ENCODE data around the gene RPL35. TPM values are rescaled to one million over a fixed set of nuclear protein-coding genes. Genes with fewer than 3 reads are reported as not detected.

Gene RPL35
- total RNA-seq, 1 donor from 2014 or later = 3,391 TPM

- no peak for TF ChIP-seq CTCF (IDR thresholded peaks at IDR 0.05; ENCODE audit: insufficient read depth, low read length, severe bottlenecking)
- Histone ChIP-seq H3K4me3 (ENCODE audit: low read depth, low read length) (peak overlapping the region; percentile 97), H3K36me3 (ENCODE audit: control insufficient read depth, insufficient read depth, low read length) (peaks cover 22% of the 10 kb centered on the region), H3K27me3 (ENCODE audit: control insufficient read depth, insufficient read depth, low read length) (no peaks in the 10 kb centered on the region)
- DNase-seq (ENCODE audit: low read depth) (no peak), FAIRE-seq (no peak)
These were observed 8.3 kb upstream of the RPL35 start for GRCh38 chr9:124869986-124870560.

- FAIRE-seq (no peak), DNase-seq (ENCODE audit: low read depth) (no peak)
- Histone ChIP-seq H3K27me3 (ENCODE audit: control insufficient read depth, insufficient read depth, low read length) (no peaks in the 10 kb centered on the region), H3K36me3 (ENCODE audit: control insufficient read depth, insufficient read depth, low read length) (peaks cover 19% of the 10 kb centered on the region), H3K4me3 (ENCODE audit: low read depth, low read length) (peak overlapping the region; percentile 97)
- no peak for TF ChIP-seq CTCF (IDR thresholded peaks at IDR 0.05; ENCODE audit: insufficient read depth, low read length, severe bottlenecking)
These were observed 7.8 kb upstream of the RPL35 start for GRCh38 chr9:124869466-124869985.

- FAIRE-seq = no peak
- H3K36me3 ChIP-seq (ENCODE audit: control insufficient read depth, insufficient read depth, low read length) = peaks cover 17% of the 10 kb centered on the region
- H3K4me3 ChIP-seq (ENCODE audit: low read depth, low read length) = peak overlapping the region; percentile 97
- no peaks in the 10 kb centered on the region for H3K27me3 ChIP-seq (ENCODE audit: control insufficient read depth, insufficient read depth, low read length)
- TF ChIP-seq CTCF (IDR thresholded peaks at IDR 0.05; ENCODE audit: insufficient read depth, low read length, severe bottlenecking) = peak; percentile 28
- DNase-seq (ENCODE audit: low read depth) = peak; percentile 68
These were observed 7.0 kb upstream of the RPL35 start for GRCh38 chr9:124868511-124869465.

- H3K4me3 ChIP-seq (ENCODE audit: low read depth, low read length) = no peak overlapping the region
- FAIRE-seq = peak; percentile 77
- no peaks in the 10 kb centered on the region for H3K27me3 ChIP-seq (ENCODE audit: control insufficient read depth, insufficient read depth, low read length)
- H3K36me3 ChIP-seq (ENCODE audit: control insufficient read depth, insufficient read depth, low read length) = peaks cover 22% of the 10 kb centered on the region
- no peak for TF ChIP-seq CTCF (IDR thresholded peaks at IDR 0.05; ENCODE audit: insufficient read depth, low read length, severe bottlenecking)
- peak; percentile 99 for DNase-seq (ENCODE audit: low read depth)
These were observed 1.7 kb upstream of the RPL35 start for GRCh38 chr9:124863371-124863871.

- DNase-seq (ENCODE audit: low read depth) (no peak), FAIRE-seq (no peak)
- Histone ChIP-seq H3K27me3 (ENCODE audit: control insufficient read depth, insufficient read depth, low read length) (no peaks in the 10 kb centered on the region), H3K36me3 (ENCODE audit: control insufficient read depth, insufficient read depth, low read length) (peaks cover 35% of the 10 kb centered on the region), H3K4me3 (ENCODE audit: low read depth, low read length) (peak overlapping the region; percentile 98)
- TF ChIP-seq CTCF (IDR thresholded peaks at IDR 0.05; ENCODE audit: insufficient read depth, low read length, severe bottlenecking) = no peak
These were observed 995 bp downstream of the RPL35 start for GRCh38 chr9:124860582-124861341.

Measured in bronchial epithelial cell (primary cell).